Measurements from ENCODE around the gene PHC1. TPM values are rescaled to one million over a fixed set of nuclear protein-coding genes. Genes with fewer than 3 reads are reported as not detected.

PHC1 gene
- total RNA-seq, 2 donors from 2014 or later: 38.2 to 104 TPM

DNA sequence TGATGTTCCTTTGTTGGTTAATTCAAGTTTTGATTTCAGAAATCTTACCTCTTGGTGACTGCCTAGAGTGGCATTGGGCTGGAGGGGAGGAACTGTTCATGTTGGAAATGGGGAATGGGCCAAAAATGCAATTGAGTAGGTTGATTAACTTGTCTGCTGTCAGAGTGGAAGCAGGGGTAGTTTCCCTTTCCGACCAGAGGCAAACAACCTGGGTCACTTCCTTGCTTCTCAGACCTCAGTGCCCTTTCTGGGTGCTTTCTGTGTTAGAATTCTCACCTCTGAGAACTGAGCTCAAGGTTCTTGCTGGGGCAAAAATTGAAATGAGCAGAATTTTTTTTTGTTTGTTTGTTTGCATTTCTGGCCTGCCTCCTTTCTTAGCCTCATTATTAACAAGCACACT is 37.4 kb downstream of the PHC1 start:
- H3K4me1 ChIP-seq (replicated peaks): peaks cover 4% of the 10 kb centered on the region
- no peak overlapping the region for H3K4me3 ChIP-seq
- no peak for TF ChIP-seq CTCF (IDR thresholded peaks at IDR 0.05)
- no peak for TF ChIP-seq POLR2AphosphoS5 (IDR thresholded peaks at IDR 0.05)
- no peak for TF ChIP-seq POLR2A (IDR thresholded peaks at IDR 0.05)
- no peaks in the 10 kb centered on the region for H3K27me3 ChIP-seq (replicated peaks; ENCODE audit: insufficient read depth)
- H3K9me3 ChIP-seq: no peaks in the 10 kb centered on the region
- H3K36me3 ChIP-seq: no peaks in the 10 kb centered on the region
- WGBS: 83% methylated on average over 1 of the region's 1 CpG
- H3K27ac ChIP-seq: no peak overlapping the region
- DNase-seq (ENCODE audit: low spot score): no peak
- intact Hi-C loops (cut with DNase I): loop anchor here (5.0 to 10.0 kb wide), 2 partner anchors 44 to 83 kb away; no protein-coding TSS in a partner anchor

GRCh38 chr12:8953773-8954402 is 39.6 kb downstream of the PHC1 start:
- TF ChIP-seq CTCF (IDR thresholded peaks at IDR 0.05): no peak
- no peak for TF ChIP-seq POLR2AphosphoS5 (IDR thresholded peaks at IDR 0.05)
- TF ChIP-seq POLR2A (IDR thresholded peaks at IDR 0.05): no peak
- Histone ChIP-seq H3K27me3 (replicated peaks; ENCODE audit: insufficient read depth) (no peaks in the 10 kb centered on the region), H3K4me1 (replicated peaks) (no peaks in the 10 kb centered on the region), H3K4me3 (no peak overlapping the region), H3K36me3 (no peaks in the 10 kb centered on the region), H3K9me3 (no peaks in the 10 kb centered on the region), H3K27ac (no peak overlapping the region)
- WGBS: 87% methylated on average over 8 of the region's 8 CpGs
- intact Hi-C loops (cut with DNase I): loop anchor here (5.0 to 10.0 kb wide), 2 partner anchors 47 to 81 kb away; no protein-coding TSS in a partner anchor
- DNase-seq (ENCODE audit: low spot score): no peak

GRCh38 chr12:8956073-8956472 is 41.8 kb downstream of the PHC1 start:
- TF ChIP-seq CTCF (IDR thresholded peaks at IDR 0.05): no peak
- TF ChIP-seq POLR2AphosphoS5 (IDR thresholded peaks at IDR 0.05): no peak
- TF ChIP-seq POLR2A (IDR thresholded peaks at IDR 0.05): no peak
- no peaks in the 10 kb centered on the region for H3K36me3 ChIP-seq
- H3K27ac ChIP-seq: no peak overlapping the region
- H3K9me3 ChIP-seq: no peaks in the 10 kb centered on the region
- H3K4me1 ChIP-seq (replicated peaks): peaks cover 4% of the 10 kb centered on the region
- no peak overlapping the region for H3K4me3 ChIP-seq
- 74% methylated on average over 15 of the region's 15 CpGs for WGBS
- intact Hi-C loops (cut with DNase I): loop anchor here (10.0 kb wide), 1 partner anchor 79 kb away; no protein-coding TSS in a partner anchor
- no peak for DNase-seq (ENCODE audit: low spot score)
- no peaks in the 10 kb centered on the region for H3K27me3 ChIP-seq (replicated peaks; ENCODE audit: insufficient read depth)

DNA sequence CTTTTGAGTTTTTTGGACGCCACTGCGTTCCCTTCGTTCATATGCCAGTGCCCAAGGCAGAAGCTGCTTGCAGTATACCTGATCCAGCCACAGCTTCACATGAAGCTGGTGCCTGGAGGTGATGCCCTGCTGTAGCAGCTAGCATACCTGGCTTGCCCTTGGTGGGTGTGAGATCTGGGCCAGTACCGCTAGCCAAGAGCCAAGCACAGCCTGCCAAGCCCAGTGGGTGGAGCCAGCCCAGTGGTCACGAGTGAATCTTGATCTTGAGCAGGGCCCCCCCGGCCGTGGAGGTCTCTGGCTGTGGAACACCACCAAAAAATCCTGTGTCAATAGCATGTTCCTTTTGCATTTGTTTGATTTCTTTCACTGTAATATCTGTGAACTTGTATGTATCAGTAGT is 42.5 kb downstream of the PHC1 start:
- Histone ChIP-seq H3K36me3 (no peaks in the 10 kb centered on the region), H3K27me3 (replicated peaks; ENCODE audit: insufficient read depth) (no peaks in the 10 kb centered on the region), H3K27ac (no peak overlapping the region), H3K4me1 (replicated peaks) (peaks cover 4% of the 10 kb centered on the region), H3K4me3 (no peak overlapping the region), H3K9me3 (no peaks in the 10 kb centered on the region)
- WGBS: 76% methylated on average over 7 of the region's 7 CpGs
- no peak for TF ChIP-seq CTCF (IDR thresholded peaks at IDR 0.05)
- no peak for TF ChIP-seq POLR2AphosphoS5 (IDR thresholded peaks at IDR 0.05)
- TF ChIP-seq POLR2A (IDR thresholded peaks at IDR 0.05): no peak
- DNase-seq (ENCODE audit: low spot score): no peak
- intact Hi-C loops (cut with DNase I): loop anchor here (10.0 kb wide), 1 partner anchor 78 kb away; no protein-coding TSS in a partner anchor

DNA sequence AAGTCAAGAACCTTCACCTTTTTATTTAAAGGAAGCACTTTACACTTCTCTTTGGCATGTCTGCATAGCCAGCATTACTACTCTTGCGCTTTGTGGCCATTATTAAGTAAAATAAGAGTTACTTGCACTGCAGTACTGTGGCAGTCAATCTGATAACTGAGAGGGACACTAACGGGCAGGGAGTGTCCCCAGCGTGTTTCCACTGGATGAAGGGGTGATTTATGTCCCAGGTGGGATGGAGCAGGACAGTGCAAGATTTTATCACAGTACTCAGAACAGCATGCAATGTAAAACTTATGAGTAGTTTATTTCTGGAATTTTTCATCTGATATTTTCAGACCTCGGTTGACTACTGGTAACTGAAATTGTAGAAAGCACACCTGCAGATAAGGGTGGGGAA is 43.3 kb downstream of the PHC1 start:
- Histone ChIP-seq H3K27me3 (replicated peaks; ENCODE audit: insufficient read depth) (no peaks in the 10 kb centered on the region), H3K4me1 (replicated peaks) (peaks cover 4% of the 10 kb centered on the region), H3K27ac (no peak overlapping the region), H3K36me3 (no peaks in the 10 kb centered on the region), H3K4me3 (no peak overlapping the region), H3K9me3 (no peaks in the 10 kb centered on the region)
- no peak for TF ChIP-seq POLR2A (IDR thresholded peaks at IDR 0.05)
- TF ChIP-seq CTCF (IDR thresholded peaks at IDR 0.05): no peak
- TF ChIP-seq POLR2AphosphoS5 (IDR thresholded peaks at IDR 0.05): no peak
- intact Hi-C loops (cut with DNase I): loop anchor here (10.0 kb wide), 1 partner anchor 77 kb away; no protein-coding TSS in a partner anchor
- 27% methylated on average over 4 of the region's 4 CpGs for WGBS
- DNase-seq (ENCODE audit: low spot score): no peak
